Measurements from ENCODE around the gene SLC25A29.

- TF ChIP-seq CTCF (CRISPR knock-in tag; IDR thresholded peaks at IDR 0.05) (no peak), SP1 (IDR thresholded peaks at IDR 0.05) (no peak), SP1 (CRISPR knock-in tag; IDR thresholded peaks at IDR 0.05) (no peak), ZNF512 (CRISPR knock-in tag; IDR thresholded peaks at IDR 0.05) (no peak)
Observed at GRCh38 chr14:100304825-100305323, 1.4 kb downstream of the SLC25A29 start.
